ENCODE measurements around the gene ZNF470. TPM values are rescaled to one million over a fixed set of nuclear protein-coding genes. Genes with fewer than 3 reads are reported as not detected.

The ZNF470 gene
- 3.3 and 3.8 TPM in 2 replicates for polyA plus RNA-seq (2011; rRNA removed)
- 1.8 and 2.9 TPM in 2 replicates for polyA minus RNA-seq (2011; rRNA and poly(A)+ RNA removed)

DNA sequence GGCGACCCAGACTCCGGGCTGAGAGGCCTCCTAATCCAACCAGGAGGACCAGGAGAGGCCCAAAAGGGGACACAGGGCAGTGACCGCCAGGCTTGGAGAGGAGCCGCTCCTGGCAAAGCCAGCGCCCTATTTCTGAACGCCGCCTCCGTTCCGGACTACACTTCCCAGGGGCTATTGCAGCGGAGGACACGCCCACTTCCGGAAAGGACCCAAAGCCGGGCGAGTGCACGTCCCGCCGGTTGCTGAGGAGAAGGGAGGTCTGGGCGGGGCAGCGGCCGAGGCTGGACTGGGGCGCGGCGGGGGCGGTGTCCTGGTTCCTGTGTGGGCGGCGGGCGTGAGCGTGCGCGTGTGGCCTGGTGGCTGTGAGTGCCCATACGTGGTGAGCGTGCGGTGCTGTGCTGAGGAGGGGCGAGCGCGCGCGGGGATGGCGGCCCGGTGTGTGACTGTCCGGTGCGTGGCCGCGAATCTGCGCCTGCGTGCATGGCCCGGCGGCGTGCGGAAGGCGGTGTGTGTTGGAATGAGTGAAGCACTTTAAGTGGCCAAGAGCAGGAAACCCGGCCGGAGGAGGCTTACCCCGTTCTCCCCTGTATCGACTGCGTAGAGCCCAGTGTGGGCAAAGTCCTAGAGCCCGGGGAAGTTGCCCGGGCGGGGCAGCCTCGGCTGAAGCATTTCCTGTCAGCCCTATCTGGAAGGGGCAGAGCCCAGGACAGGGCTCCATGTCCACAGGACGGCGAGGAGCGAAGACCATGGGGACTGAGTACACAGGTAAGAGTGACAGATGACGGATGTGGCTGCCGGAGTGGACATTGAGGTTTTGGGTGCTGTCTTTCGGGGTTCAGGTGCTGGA is at the start of gene ZNF470:
Gene ZNF470 (plus strand): TSS at position 195 of the 847 bp plus-strand sequence. CDS start 2,844 bp downstream, outside the sequence.
- Histone ChIP-seq H3K4me3 (ENCODE audit: low read depth, low read length) (peak within 1 kb of the TSS; percentile 98), H3K9me3 (ENCODE audit: control insufficient read depth, insufficient read depth, low read length) (peaks cover 56% of the 10 kb centered on the region)
- POLR2A ChIA-PET, result no interaction called here

DNA sequence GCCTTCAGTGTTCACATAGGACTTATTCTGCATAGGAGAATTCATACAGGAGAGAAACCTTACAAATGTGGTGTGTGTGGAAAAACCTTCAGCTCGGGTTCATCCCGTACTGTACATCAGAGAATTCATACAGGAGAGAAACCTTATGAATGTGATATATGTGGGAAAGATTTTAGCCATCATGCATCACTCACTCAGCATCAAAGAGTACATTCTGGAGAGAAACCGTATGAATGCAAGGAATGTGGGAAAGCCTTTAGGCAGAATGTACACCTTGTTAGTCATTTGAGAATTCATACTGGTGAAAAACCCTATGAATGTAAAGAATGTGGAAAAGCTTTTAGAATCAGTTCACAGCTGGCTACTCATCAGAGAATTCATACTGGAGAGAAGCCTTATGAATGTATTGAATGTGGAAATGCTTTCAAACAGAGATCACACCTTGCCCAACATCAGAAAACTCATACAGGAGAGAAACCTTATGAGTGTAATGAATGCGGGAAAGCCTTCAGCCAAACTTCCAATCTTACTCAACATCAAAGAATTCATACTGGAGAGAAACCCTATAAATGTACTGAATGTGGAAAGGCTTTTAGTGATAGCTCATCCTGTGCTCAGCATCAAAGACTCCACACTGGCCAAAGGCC is 41.9 kb upstream of the ZNF470 start:
- Histone ChIP-seq H3K4me3 (ENCODE audit: low read depth, low read length) (no peak overlapping the region), H3K9me3 (ENCODE audit: control insufficient read depth, insufficient read depth, low read length) (peaks cover 55% of the 10 kb centered on the region), H3K27ac (ENCODE audit: low read depth, low read length) (no peak overlapping the region), H3K27me3 (ENCODE audit: control insufficient read depth, insufficient read depth, low read length) (no peaks in the 10 kb centered on the region)
- POLR2A ChIA-PET, result no interaction called here
- DNase-seq (ENCODE audit: low read depth, low spot score), result no peak
- CTCF ChIA-PET, result no interaction called here
- TF ChIP-seq, protein P1, sequence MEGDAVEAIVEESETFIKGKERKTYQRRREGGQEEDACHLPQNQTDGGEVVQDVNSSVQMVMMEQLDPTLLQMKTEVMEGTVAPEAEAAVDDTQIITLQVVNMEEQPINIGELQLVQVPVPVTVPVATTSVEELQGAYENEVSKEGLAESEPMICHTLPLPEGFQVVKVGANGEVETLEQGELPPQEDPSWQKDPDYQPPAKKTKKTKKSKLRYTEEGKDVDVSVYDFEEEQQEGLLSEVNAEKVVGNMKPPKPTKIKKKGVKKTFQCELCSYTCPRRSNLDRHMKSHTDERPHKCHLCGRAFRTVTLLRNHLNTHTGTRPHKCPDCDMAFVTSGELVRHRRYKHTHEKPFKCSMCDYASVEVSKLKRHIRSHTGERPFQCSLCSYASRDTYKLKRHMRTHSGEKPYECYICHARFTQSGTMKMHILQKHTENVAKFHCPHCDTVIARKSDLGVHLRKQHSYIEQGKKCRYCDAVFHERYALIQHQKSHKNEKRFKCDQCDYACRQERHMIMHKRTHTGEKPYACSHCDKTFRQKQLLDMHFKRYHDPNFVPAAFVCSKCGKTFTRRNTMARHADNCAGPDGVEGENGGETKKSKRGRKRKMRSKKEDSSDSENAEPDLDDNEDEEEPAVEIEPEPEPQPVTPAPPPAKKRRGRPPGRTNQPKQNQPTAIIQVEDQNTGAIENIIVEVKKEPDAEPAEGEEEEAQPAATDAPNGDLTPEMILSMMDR (IDR thresholded peaks at IDR 0.05; ENCODE audit: low read depth, low read length), result no peak

More for the DNA sequence above, at the start of gene ZNF470:
- Histone ChIP-seq H3K27ac (ENCODE audit: low read depth, low read length) (peak within 1 kb of the TSS; percentile 11), H3K27me3 (ENCODE audit: control insufficient read depth, insufficient read depth, low read length) (no peaks in the 10 kb centered on the region)
- DNase-seq (ENCODE audit: low read depth, low spot score), result peak; percentile 70
- TF ChIP-seq, protein P1 (IDR thresholded peaks at IDR 0.05; ENCODE audit: low read depth, low read length), result no peak
- CTCF ChIA-PET, result no interaction called here

GRCh38 chr19:56537442-56537841 is 29.8 kb upstream of the ZNF470 start:
- CTCF ChIA-PET, result interaction anchor here (1.0 kb wide), 1 partner anchor 8 kb away, joined by 3 read pairs; no protein-coding TSS in a partner anchor
- TF ChIP-seq, protein P1 (IDR thresholded peaks at IDR 0.05; ENCODE audit: low read depth, low read length), result no peak
- Histone ChIP-seq H3K9me3 (ENCODE audit: control insufficient read depth, insufficient read depth, low read length) (peaks cover 59% of the 10 kb centered on the region), H3K27ac (ENCODE audit: low read depth, low read length) (no peak overlapping the region), H3K27me3 (ENCODE audit: control insufficient read depth, insufficient read depth, low read length) (no peaks in the 10 kb centered on the region), H3K4me3 (ENCODE audit: low read depth, low read length) (peak overlapping the region; percentile 83; the same call in 1 of the 2 replicates)
- POLR2A ChIA-PET, result no interaction called here
- no peak for DNase-seq (ENCODE audit: low read depth, low spot score)

DNA sequence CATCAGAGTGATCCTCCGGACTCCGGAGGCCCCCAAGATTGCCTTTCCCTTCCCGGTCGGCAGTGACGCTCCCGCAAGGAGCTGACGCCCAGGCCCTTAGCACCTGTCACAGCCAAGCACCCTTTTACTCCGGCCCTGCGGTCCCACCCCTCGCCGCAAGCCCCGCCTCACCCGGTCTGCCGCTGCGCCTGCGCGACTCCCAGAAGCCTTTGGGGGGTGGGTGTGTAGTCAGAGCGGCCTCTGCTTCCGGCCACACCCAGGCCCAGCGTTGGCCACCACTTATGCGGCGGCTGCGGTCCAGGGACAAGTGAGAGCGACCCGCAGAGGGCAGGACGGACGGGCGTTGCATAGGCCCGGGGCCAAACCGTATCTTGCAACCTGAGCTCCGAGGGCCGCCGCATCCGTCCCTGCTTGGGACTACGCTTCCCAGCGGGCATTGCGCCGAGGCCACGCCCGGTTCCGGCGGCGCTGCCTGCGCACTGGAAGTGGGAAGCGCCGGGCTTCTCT is 29.0 kb upstream of the ZNF470 start:
- DNase-seq (ENCODE audit: low read depth, low spot score), result peak; percentile 66
- ChIA-PET CTCF (interaction anchor here (1.0 kb wide), 1 partner anchor 9 kb away, joined by 3 read pairs; no protein-coding TSS in a partner anchor), POLR2A (interaction anchor here (0.7 kb wide), 2 partner anchors 57 to 135 kb away, joined by 3 to 8 read pairs; partner anchors contain the start of gene ZNF71)
- H3K27me3 ChIP-seq (ENCODE audit: control insufficient read depth, insufficient read depth, low read length), result no peaks in the 10 kb centered on the region
- TF ChIP-seq, protein P1 (IDR thresholded peaks at IDR 0.05; ENCODE audit: low read depth, low read length), result no peak
- peaks cover 60% of the 10 kb centered on the region for H3K9me3 ChIP-seq (ENCODE audit: control insufficient read depth, insufficient read depth, low read length)
- H3K27ac ChIP-seq (ENCODE audit: low read depth, low read length), result peak overlapping the region; percentile 88
- peak overlapping the region; percentile 83 for H3K4me3 ChIP-seq (ENCODE audit: low read depth, low read length)

Measured in AG04450 (cell line).